GM20000 (cell line): Measurements from ENCODE around the gene OXNAD1.

Experiments
- DNase-seq: peaks from one replicate; pipeline ENCODE4 v3.0.0; 2012; ENCODE audit warnings: low spot score
- CTCF ChIP-seq: IDR thresholded peaks from 2 replicates; pipeline ENCODE4 v1.5.1; 2012; ENCODE audit warnings: mild to moderate bottlenecking, control low read depth; ENCODE audit errors: extremely low read depth, missing control alignments

Gene OXNAD1

DNA sequence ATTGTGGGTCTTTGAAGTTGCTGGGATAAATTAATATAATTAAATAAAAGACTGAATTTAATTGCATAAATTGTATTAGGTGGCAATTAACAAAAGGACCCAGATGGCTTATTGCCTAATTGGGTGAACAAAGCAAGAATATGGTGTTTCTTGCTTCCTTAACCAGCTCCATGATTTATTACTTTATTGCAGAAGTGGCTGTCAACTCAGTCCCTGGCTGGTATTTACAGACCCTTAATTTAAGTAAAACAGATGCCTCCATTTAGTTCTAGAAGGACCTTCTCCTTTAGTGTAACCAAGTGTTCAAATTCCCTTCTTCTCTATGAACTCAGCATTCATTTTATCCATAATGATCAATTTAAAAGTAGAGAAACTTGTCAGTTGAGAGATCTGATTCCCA, 35.3 kb upstream of the OXNAD1 start:
- no peak for DNase-seq
- TF ChIP-seq CTCF, result no peak

GRCh38 chr3:16231983-16232382, 33.0 kb upstream of the OXNAD1 start:
- no peak for DNase-seq
- TF ChIP-seq CTCF, result no peak

DNA sequence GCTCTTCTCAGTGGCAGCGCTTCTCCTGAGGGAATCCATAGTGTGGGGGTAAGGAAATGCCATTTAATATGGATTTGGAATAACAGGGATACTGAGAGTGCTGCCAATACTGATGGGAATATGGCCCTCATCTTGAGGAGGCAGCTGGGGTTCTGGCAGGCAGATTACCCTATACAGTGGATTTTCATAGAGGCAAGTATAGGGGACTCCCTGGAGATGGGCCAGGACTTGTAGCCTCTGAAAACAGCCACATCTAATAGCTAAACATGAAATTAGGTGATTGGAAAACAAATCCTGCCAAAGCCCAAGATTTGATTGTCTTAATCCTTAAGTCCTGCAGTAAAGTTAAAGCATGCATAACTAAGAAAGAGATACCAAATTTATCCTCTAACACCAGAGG, 31.2 kb upstream of the OXNAD1 start:
- no peak for TF ChIP-seq CTCF
- DNase-seq, result no peak

- DNase-seq, result no peak
- no peak for TF ChIP-seq CTCF
Measured at GRCh38 chr3:16234281-16234680, 30.7 kb upstream of the OXNAD1 start.

DNA sequence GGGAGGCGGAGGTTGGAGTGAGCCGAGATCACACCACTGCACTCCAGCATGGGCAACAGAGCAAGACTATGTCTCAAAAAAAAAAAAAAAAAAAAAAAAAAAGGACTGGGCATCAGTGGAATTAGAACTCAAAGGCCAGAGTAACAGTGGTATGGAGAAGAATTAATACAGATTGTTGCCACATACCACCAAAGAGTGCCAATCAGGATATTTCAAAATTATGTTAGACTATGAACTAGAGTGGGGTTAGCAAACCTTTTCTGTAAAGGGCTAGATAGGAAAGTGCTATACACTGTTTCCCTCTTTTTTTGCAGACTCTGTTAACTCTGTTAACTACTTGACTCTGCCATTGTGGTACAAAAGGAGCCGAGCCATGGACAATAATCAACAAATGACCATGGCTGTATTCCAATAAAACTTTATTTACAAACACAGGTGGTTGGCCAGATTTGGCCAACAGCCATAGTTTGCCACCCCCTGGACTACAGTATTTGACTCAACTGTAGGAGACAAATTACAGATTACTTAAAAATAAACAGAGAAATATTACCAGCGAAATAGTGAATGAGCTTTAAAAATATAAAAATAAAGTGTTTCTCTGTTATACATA, 28.9 kb upstream of the OXNAD1 start:
- DNase-seq, result no peak
- no peak for TF ChIP-seq CTCF

- no peak for TF ChIP-seq CTCF
- DNase-seq, result no peak
Measured at GRCh38 chr3:16236856-16237393, 28.1 kb upstream of the OXNAD1 start.

- no peak for DNase-seq
- no peak for TF ChIP-seq CTCF
Measured at GRCh38 chr3:16239086-16239770, 25.8 kb upstream of the OXNAD1 start.
